ENCODE measurements around the gene PCNX2.
"Not testable (repeated sequence)": the region's sequence is repeated elsewhere in the genome, so short reads cannot be mapped to it uniquely, and the experiment has no call there.

Gene PCNX2

DNA sequence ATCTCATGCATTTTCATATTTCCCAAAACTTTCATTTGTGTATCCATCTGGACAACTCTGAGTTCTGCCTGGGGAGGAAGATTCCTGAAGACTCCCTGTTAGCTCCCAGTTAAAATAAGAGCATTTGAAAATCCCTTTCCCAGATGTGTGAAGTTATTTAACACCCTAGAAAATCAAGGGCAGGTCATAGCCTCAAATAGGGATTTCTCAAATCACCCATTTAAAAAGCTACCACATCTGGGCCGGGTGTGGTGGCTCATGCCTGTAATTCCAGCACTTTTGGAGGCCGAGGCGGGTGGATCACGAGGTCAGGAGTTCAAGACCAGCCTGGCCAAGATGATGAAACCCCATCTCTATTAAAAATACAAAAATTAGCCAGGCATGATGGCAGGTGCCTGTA is 214.7 kb downstream of the PCNX2 start:
- Histone ChIP-seq H3K79me1 (ENCODE audit: low read length) (peaks cover 14% of the 10 kb centered on the region), H4K91ac (ENCODE audit: low read depth, low read length) (peak overlapping the region; percentile 51), H3K27ac (ENCODE audit: low read depth, low read length) (peak overlapping the region; percentile 80), H2BK12ac (ENCODE audit: low read length) (peak overlapping the region; percentile 54), H2BK5ac (ENCODE audit: low read depth, low read length, poor library complexity) (peak overlapping the region; percentile 31), H2BK120ac (ENCODE audit: insufficient read depth, low read length, poor library complexity) (peak overlapping the region; percentile 34)
- not testable (repeated sequence) for H3K23ac ChIP-seq (ENCODE audit: low read length); H3K18ac ChIP-seq (ENCODE audit: low read length); H2AK5ac ChIP-seq (ENCODE audit: low read length); H3K9me3 ChIP-seq (ENCODE audit: insufficient read depth, low read depth, low read length); H3K79me2 ChIP-seq (ENCODE audit: control insufficient read depth, insufficient read depth, low read length, poor library complexity); H3K27me3 ChIP-seq (ENCODE audit: insufficient read depth, low read length); H3K4me3 ChIP-seq (ENCODE audit: low read depth, low read length); H3K36me3 ChIP-seq (ENCODE audit: control insufficient read depth in 1 of 2, insufficient read depth in 2 of 2, low read length in 2 of 2); H3K14ac ChIP-seq (ENCODE audit: low read length); H2AFZ ChIP-seq (ENCODE audit: insufficient read depth, low read length, poor library complexity); H4K12ac ChIP-seq (ENCODE audit: low read depth, low read length); H3K4ac ChIP-seq (ENCODE audit: low read depth, low read length); H4K8ac ChIP-seq (ENCODE audit: low read depth, low read length); H3K4me1 ChIP-seq (ENCODE audit: control insufficient read depth in 1 of 2, insufficient read depth in 2 of 2, low read length in 2 of 2); H3K4me2 ChIP-seq (ENCODE audit: low read length); H3K9ac ChIP-seq (ENCODE audit: low read length)
- DNase-seq: peak in 1 of 2 donors; percentile 8
- no CpG with 5 or more reads among the region's 4 CpGs for WGBS (ENCODE audit: extremely low coverage, insufficient coverage, insufficient read length)

DNA sequence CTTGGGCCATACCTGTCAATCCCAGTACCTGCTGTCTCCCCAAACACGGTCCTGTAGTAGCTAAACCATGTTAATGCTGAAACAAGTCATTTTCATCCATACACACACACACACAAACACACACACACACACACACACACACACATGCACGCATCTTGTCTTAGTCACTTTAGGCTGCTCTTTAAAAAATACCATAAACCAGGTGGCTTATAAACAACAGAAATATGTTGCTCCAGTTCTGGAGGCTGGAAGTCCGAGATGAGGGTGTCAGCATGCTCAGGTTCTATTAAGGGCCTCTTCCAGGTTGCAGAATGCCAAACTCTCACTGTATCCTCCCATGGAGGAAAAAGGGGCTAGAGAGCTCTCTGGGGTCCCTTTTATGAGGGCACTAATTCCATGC is 215.2 kb downstream of the PCNX2 start:
- WGBS (ENCODE audit: extremely low coverage, insufficient coverage, insufficient read length): no CpG with 5 or more reads among the region's 3 CpGs

DNA sequence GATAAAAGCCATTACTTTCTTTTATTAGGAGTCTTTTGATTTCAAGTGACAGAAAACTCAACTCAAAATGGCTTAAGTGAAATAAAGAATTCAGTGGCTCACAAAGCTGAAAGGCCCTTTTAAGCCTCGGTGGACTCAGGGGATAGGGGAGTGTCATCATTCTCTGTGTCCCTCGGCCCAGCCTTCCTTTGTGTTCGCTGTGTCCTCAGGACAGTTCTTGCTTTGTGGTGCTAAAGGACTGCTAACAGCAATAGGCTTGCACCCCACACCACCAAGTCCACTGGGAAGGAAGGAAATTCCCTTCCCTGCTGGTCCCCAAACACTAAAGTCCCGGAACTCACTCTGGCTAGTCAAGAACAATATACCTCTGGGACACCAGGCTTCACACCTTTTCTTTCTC is 216.0 kb downstream of the PCNX2 start:
- Histone ChIP-seq H4K12ac (ENCODE audit: low read depth, low read length) (no peak overlapping the region), H3K4me3 (ENCODE audit: low read depth, low read length) (no peak overlapping the region), H2AK5ac (ENCODE audit: low read length) (peak overlapping the region; percentile 23), H3K79me1 (ENCODE audit: low read length) (peaks cover 14% of the 10 kb centered on the region), H2BK12ac (ENCODE audit: low read length) (peak overlapping the region; percentile 25), H3K4ac (ENCODE audit: low read depth, low read length) (peak overlapping the region; percentile 37), H3K18ac (ENCODE audit: low read length) (peak overlapping the region; percentile 9), H2AFZ (ENCODE audit: insufficient read depth, low read length, poor library complexity) (no peak overlapping the region), H2BK5ac (ENCODE audit: low read depth, low read length, poor library complexity) (no peak overlapping the region), H3K14ac (ENCODE audit: low read length) (no peak overlapping the region), H3K4me2 (ENCODE audit: low read length) (no peak overlapping the region), H3K27me3 (ENCODE audit: insufficient read depth, low read length) (no peaks in the 10 kb centered on the region), H3K79me2 (ENCODE audit: control insufficient read depth, insufficient read depth, low read length, poor library complexity) (no peaks in the 10 kb centered on the region), H3K9ac (ENCODE audit: low read length) (no peak overlapping the region), H3K27ac (ENCODE audit: low read depth, low read length) (no peak overlapping the region), H3K4me1 (ENCODE audit: control insufficient read depth in 1 of 2, insufficient read depth in 2 of 2, low read length in 2 of 2) (peaks cover 4 to 6% of the 10 kb centered on the region in 2 experiments), H3K36me3 (ENCODE audit: control insufficient read depth in 1 of 2, insufficient read depth in 2 of 2, low read length in 2 of 2) (no peaks in the 10 kb centered on the region), H4K91ac (ENCODE audit: low read depth, low read length) (peak overlapping the region; percentile 32), H3K23ac (ENCODE audit: low read length) (no peak overlapping the region), H4K8ac (ENCODE audit: low read depth, low read length) (no peak overlapping the region), H2BK120ac (ENCODE audit: insufficient read depth, low read length, poor library complexity) (peak overlapping the region; percentile 14), H3K9me3 (ENCODE audit: insufficient read depth, low read depth, low read length) (no peaks in the 10 kb centered on the region)
- no peak for DNase-seq
- no CpG with 5 or more reads among the region's 4 CpGs for WGBS (ENCODE audit: extremely low coverage, insufficient coverage, insufficient read length)

More for the DNA sequence above, 215.2 kb downstream of the PCNX2 start:
- peak; percentile 53 to 74 for DNase-seq
- Histone ChIP-seq H2BK120ac (ENCODE audit: insufficient read depth, low read length, poor library complexity) (peak overlapping the region; percentile 34), H3K4me3 (ENCODE audit: low read depth, low read length) (no peak overlapping the region), H4K12ac (ENCODE audit: low read depth, low read length) (no peak overlapping the region), H2BK12ac (ENCODE audit: low read length) (peak overlapping the region; percentile 54), H3K27ac (ENCODE audit: low read depth, low read length) (no peak overlapping the region), H3K4me1 (ENCODE audit: control insufficient read depth in 1 of 2, insufficient read depth in 2 of 2, low read length in 2 of 2) (peaks cover 4 to 6% of the 10 kb centered on the region in 2 experiments), H2BK5ac (ENCODE audit: low read depth, low read length, poor library complexity) (peak overlapping the region; percentile 31), H2AFZ (ENCODE audit: insufficient read depth, low read length, poor library complexity) (no peak overlapping the region), H4K91ac (ENCODE audit: low read depth, low read length) (peak overlapping the region; percentile 51), H3K36me3 (ENCODE audit: control insufficient read depth in 1 of 2, insufficient read depth in 2 of 2, low read length in 2 of 2) (no peaks in the 10 kb centered on the region), H4K8ac (ENCODE audit: low read depth, low read length) (no peak overlapping the region), H3K23ac (ENCODE audit: low read length) (no peak overlapping the region), H2AK5ac (ENCODE audit: low read length) (no peak overlapping the region), H3K79me1 (ENCODE audit: low read length) (peaks cover 14% of the 10 kb centered on the region), H3K4me2 (ENCODE audit: low read length) (no peak overlapping the region), H3K79me2 (ENCODE audit: control insufficient read depth, insufficient read depth, low read length, poor library complexity) (no peaks in the 10 kb centered on the region), H3K18ac (ENCODE audit: low read length) (no peak overlapping the region), H3K9ac (ENCODE audit: low read length) (no peak overlapping the region), H3K4ac (ENCODE audit: low read depth, low read length) (no peak overlapping the region), H3K9me3 (ENCODE audit: insufficient read depth, low read depth, low read length) (no peaks in the 10 kb centered on the region), H3K14ac (ENCODE audit: low read length) (peak overlapping the region; percentile 19), H3K27me3 (ENCODE audit: insufficient read depth, low read length) (no peaks in the 10 kb centered on the region)

DNA sequence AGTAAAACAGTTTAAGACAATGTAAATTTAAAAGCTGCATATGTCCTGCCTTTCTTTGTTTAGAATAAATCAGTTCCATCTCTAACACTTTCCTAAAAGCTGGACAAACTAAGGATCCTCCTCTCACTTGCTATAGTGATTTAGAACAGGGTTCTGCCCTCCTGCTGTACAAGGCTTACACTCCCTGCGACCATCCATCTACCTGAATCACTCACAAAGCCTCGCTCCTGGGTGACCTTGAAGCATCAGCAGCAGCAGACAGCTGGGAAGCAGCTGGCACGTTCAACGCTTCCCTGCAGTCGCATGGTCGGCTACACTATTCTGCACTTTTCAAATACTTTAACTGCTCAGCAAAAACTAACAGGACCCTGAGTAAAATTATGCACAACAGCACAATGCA is 217.1 kb downstream of the PCNX2 start:
- Histone ChIP-seq H3K79me2 (ENCODE audit: control insufficient read depth, insufficient read depth, low read length, poor library complexity) (no peaks in the 10 kb centered on the region), H3K18ac (ENCODE audit: low read length) (no peak overlapping the region), H3K4me3 (ENCODE audit: low read depth, low read length) (no peak overlapping the region), H2BK120ac (ENCODE audit: insufficient read depth, low read length, poor library complexity) (no peak overlapping the region), H4K12ac (ENCODE audit: low read depth, low read length) (no peak overlapping the region), H2AK5ac (ENCODE audit: low read length) (no peak overlapping the region), H3K36me3 (ENCODE audit: control insufficient read depth in 1 of 2, insufficient read depth in 2 of 2, low read length in 2 of 2) (no peaks in the 10 kb centered on the region), H3K4me1 (ENCODE audit: control insufficient read depth in 1 of 2, insufficient read depth in 2 of 2, low read length in 2 of 2) (peaks cover 4 to 6% of the 10 kb centered on the region in 2 experiments), H3K4me2 (ENCODE audit: low read length) (no peak overlapping the region), H4K91ac (ENCODE audit: low read depth, low read length) (no peak overlapping the region), H3K9me3 (ENCODE audit: insufficient read depth, low read depth, low read length) (no peaks in the 10 kb centered on the region), H3K27me3 (ENCODE audit: insufficient read depth, low read length) (no peaks in the 10 kb centered on the region), H3K14ac (ENCODE audit: low read length) (no peak overlapping the region), H3K23ac (ENCODE audit: low read length) (no peak overlapping the region), H3K9ac (ENCODE audit: low read length) (no peak overlapping the region), H3K4ac (ENCODE audit: low read depth, low read length) (no peak overlapping the region), H2BK12ac (ENCODE audit: low read length) (no peak overlapping the region), H2AFZ (ENCODE audit: insufficient read depth, low read length, poor library complexity) (no peak overlapping the region), H3K79me1 (ENCODE audit: low read length) (peaks cover 14% of the 10 kb centered on the region), H2BK5ac (ENCODE audit: low read depth, low read length, poor library complexity) (no peak overlapping the region), H3K27ac (ENCODE audit: low read depth, low read length) (no peak overlapping the region), H4K8ac (ENCODE audit: low read depth, low read length) (no peak overlapping the region)
- no CpG with 5 or more reads among the region's 6 CpGs for WGBS (ENCODE audit: extremely low coverage, insufficient coverage, insufficient read length)
- DNase-seq: no peak
